Neural progenitor cell (in vitro differentiated cells): ENCODE measurements around the gene ANO10. TPM values are rescaled to one million over a fixed set of nuclear protein-coding genes. Genes with fewer than 3 reads are reported as not detected.

Experiments used
- DNase-seq: peaks from one replicate; pipeline ENCODE4 v3.0.0-alpha.2; 2016; ENCODE audit warnings: low spot score
- H2AFZ ChIP-seq: fragments of 200-600 bp; sonication (generic); replicated peaks from 2 replicates; pipeline ENCODE4 v1.6.1; 2016; ENCODE audit warnings: antibody characterized with exemption
- H3F3A ChIP-seq: fragments of 200-600 bp; sonication (generic); 2 replicates; pipeline ENCODE4 v1.6.1; 2016; ENCODE audit warnings: antibody characterized with exemption, low read depth
- H3K27ac ChIP-seq: fragments of 200-600 bp; sonication (generic); 2 replicates; pipeline ENCODE4 v1.5.1; 2016; ENCODE audit warnings: mild to moderate bottlenecking
- H3K27me3 ChIP-seq: fragments of 200-600 bp; sonication (generic); 2 replicates; pipeline ENCODE4 v1.6.1; 2016; ENCODE audit warnings: mild to moderate bottlenecking, moderate library complexity
- H3K36me3 ChIP-seq: fragments of 200-600 bp; sonication (generic); 2 replicates; pipeline ENCODE4 v1.5.1; 2016
- H3K4me1 ChIP-seq: fragments of 200-600 bp; sonication (generic); 2 replicates; pipeline ENCODE4 v1.6.1; 2016; ENCODE audit warnings: mixed run types
- H3K4me2 ChIP-seq: fragments of 200-600 bp; sonication (generic); 2 replicates; pipeline ENCODE4 v1.6.1; 2016
- H3K4me3 ChIP-seq: fragments of 200-600 bp; sonication (generic); 2 replicates; pipeline ENCODE4 v1.5.1; 2016
- H3K79me2 ChIP-seq: fragments of 200-600 bp; sonication (generic); 2 replicates; pipeline ENCODE4 v1.6.1; 2016; ENCODE audit warnings: low read depth
- H3K9ac ChIP-seq: fragments of 200-600 bp; sonication (generic); 2 replicates; pipeline ENCODE4 v1.6.1; 2016
- H3K9me3 ChIP-seq: fragments of 200-600 bp; sonication (generic); 2 replicates; pipeline ENCODE4 v1.5.1; 2016; ENCODE audit warnings: low read depth
- H4K20me1 ChIP-seq: fragments of 200-600 bp; sonication (generic); 2 replicates; pipeline ENCODE4 v1.6.1; 2016; ENCODE audit warnings: low read depth
- H3K27ac Mint-ChIP-seq: 3 replicates; pipeline ENCODE4 v1.8.0; 2021; ENCODE audit warnings: mixed read lengths
- H3K27me3 Mint-ChIP-seq: 2 replicates; pipeline ENCODE4 v1.8.0; 2022; ENCODE audit warnings: low read depth, mild to moderate bottlenecking, inconsistent platforms, moderate library complexity, mixed read lengths; ENCODE audit not compliant: insufficient read depth
- H3K36me3 Mint-ChIP-seq: 3 replicates; pipeline ENCODE4 v1.8.0; 2021; ENCODE audit warnings: mixed read lengths
- H3K4me1 Mint-ChIP-seq: 3 replicates; pipeline ENCODE4 v1.8.0; 2021; ENCODE audit warnings: mixed read lengths
- H3K4me3 Mint-ChIP-seq: 3 replicates; pipeline ENCODE4 v1.8.0; 2021; ENCODE audit warnings: mild to moderate bottlenecking, moderate library complexity, mixed read lengths
- H3K9me3 Mint-ChIP-seq: 3 replicates; pipeline ENCODE4 v1.8.0; 2020; ENCODE audit warnings: mixed read lengths
- CTCF ChIP-seq: fragments of 200-600 bp; sonication (generic); IDR thresholded peaks from 2 replicates; pipeline ENCODE4 v1.5.1; 2017; ENCODE audit warnings: antibody characterized with exemption, mild to moderate bottlenecking
- EZH2 ChIP-seq: fragments of 200-600 bp; sonication (generic); IDR thresholded peaks from 2 replicates; pipeline ENCODE4 v1.6.1; 2017; ENCODE audit warnings: antibody characterized with exemption, mild to moderate bottlenecking, moderate library complexity
- EZH2phosphoT487 ChIP-seq: fragments of 200-600 bp; sonication (generic); IDR thresholded peaks from 2 replicates; pipeline ENCODE4 v1.6.1; 2017; ENCODE audit warnings: antibody characterized with exemption
- total RNA-seq: library from RNA; depleted of rRNA; stranded (reverse); fragments of >200 nt; gene quantifications from 2 replicates; pipeline ENCODE4 v1.2.3, GENCODE V29; 2015; ENCODE audit warnings: low replicate concordance

ANO10 gene
- total RNA-seq, 1 donor from 2014 or later, result 44.4 TPM

GRCh38 chr3:43490640-43491185 is 131.1 kb downstream of the ANO10 start:
- TF ChIP-seq CTCF (no peak), EZH2 (no peak), EZH2phosphoT487 (no peak)
- no peaks in the 10 kb centered on the region for H3K4me1 ChIP-seq
- H3F3A ChIP-seq, result peaks cover under 1% of the 10 kb centered on the region
- Mint-ChIP-seq H3K27me3 (peaks cover 4% of the 10 kb centered on the region), H3K4me1 (no peaks in the 10 kb centered on the region), H3K36me3 (peaks cover 6% of the 10 kb centered on the region), H3K4me3 (no peak overlapping the region), H3K9me3 (no peaks in the 10 kb centered on the region), H3K27ac (no peak overlapping the region)
- no peak overlapping the region for H2AFZ ChIP-seq
- no peaks in the 10 kb centered on the region for H3K36me3 ChIP-seq
- H3K27ac ChIP-seq, result no peak overlapping the region
- no peak overlapping the region for H3K4me3 ChIP-seq
- no peaks in the 10 kb centered on the region for H3K79me2 ChIP-seq
- no peak overlapping the region for H3K9ac ChIP-seq
- H4K20me1 ChIP-seq, result no peaks in the 10 kb centered on the region
- no peak overlapping the region for H3K4me2 ChIP-seq
- DNase-seq, result no peak
- no peaks in the 10 kb centered on the region for H3K9me3 ChIP-seq
- no peaks in the 10 kb centered on the region for H3K27me3 ChIP-seq

- H3K27ac ChIP-seq, result no peak overlapping the region
- H3K27me3 ChIP-seq, result no peaks in the 10 kb centered on the region
- H3F3A ChIP-seq, result no peaks in the 10 kb centered on the region
- H4K20me1 ChIP-seq, result no peaks in the 10 kb centered on the region
- no peak overlapping the region for H3K4me2 ChIP-seq
- Mint-ChIP-seq H3K4me3 (no peak overlapping the region), H3K36me3 (peaks cover 6% of the 10 kb centered on the region), H3K4me1 (no peaks in the 10 kb centered on the region), H3K27me3 (peaks cover 4% of the 10 kb centered on the region), H3K27ac (no peak overlapping the region), H3K9me3 (no peaks in the 10 kb centered on the region)
- H3K9ac ChIP-seq, result no peak overlapping the region
- H3K36me3 ChIP-seq, result no peaks in the 10 kb centered on the region
- DNase-seq, result no peak
- no peaks in the 10 kb centered on the region for H3K79me2 ChIP-seq
- H3K4me3 ChIP-seq, result no peak overlapping the region
- H3K4me1 ChIP-seq, result no peaks in the 10 kb centered on the region
- H2AFZ ChIP-seq, result no peak overlapping the region
- TF ChIP-seq EZH2phosphoT487 (no peak), CTCF (no peak), EZH2 (no peak)
- no peaks in the 10 kb centered on the region for H3K9me3 ChIP-seq
Measured at GRCh38 chr3:43489930-43490329, 131.9 kb downstream of the ANO10 start.

GRCh38 chr3:43485931-43486330 is 135.9 kb downstream of the ANO10 start:
- Mint-ChIP-seq H3K4me1 (peaks cover 3% of the 10 kb centered on the region), H3K4me3 (no peak overlapping the region), H3K9me3 (no peaks in the 10 kb centered on the region), H3K27me3 (peaks cover 2% of the 10 kb centered on the region), H3K27ac (no peak overlapping the region), H3K36me3 (peaks cover 5% of the 10 kb centered on the region)
- H3K4me2 ChIP-seq, result no peak overlapping the region
- peaks cover 5% of the 10 kb centered on the region for H3K4me1 ChIP-seq
- DNase-seq, result no peak
- H3F3A ChIP-seq, result peaks cover 5% of the 10 kb centered on the region
- H3K27ac ChIP-seq, result no peak overlapping the region
- H3K79me2 ChIP-seq, result no peaks in the 10 kb centered on the region
- H3K9me3 ChIP-seq, result no peaks in the 10 kb centered on the region
- TF ChIP-seq EZH2phosphoT487 (no peak), CTCF (no peak), EZH2 (no peak)
- no peak overlapping the region for H3K9ac ChIP-seq
- no peaks in the 10 kb centered on the region for H4K20me1 ChIP-seq
- H3K4me3 ChIP-seq, result no peak overlapping the region
- no peaks in the 10 kb centered on the region for H3K36me3 ChIP-seq
- H3K27me3 ChIP-seq, result no peaks in the 10 kb centered on the region
- no peak overlapping the region for H2AFZ ChIP-seq
